Ecto neural progenitor cell (in vitro differentiated cells): ENCODE data around the gene COL11A1.
"Not testable (repeated sequence)": the region's sequence is repeated elsewhere in the genome, so short reads cannot be mapped to it uniquely, and the experiment has no call there.

Experiments used
- DNase-seq: peaks from one replicate; pipeline ENCODE4 v3.0.0-alpha.2; 2018; ENCODE audit warnings: low spot score

COL11A1 gene

DNA sequence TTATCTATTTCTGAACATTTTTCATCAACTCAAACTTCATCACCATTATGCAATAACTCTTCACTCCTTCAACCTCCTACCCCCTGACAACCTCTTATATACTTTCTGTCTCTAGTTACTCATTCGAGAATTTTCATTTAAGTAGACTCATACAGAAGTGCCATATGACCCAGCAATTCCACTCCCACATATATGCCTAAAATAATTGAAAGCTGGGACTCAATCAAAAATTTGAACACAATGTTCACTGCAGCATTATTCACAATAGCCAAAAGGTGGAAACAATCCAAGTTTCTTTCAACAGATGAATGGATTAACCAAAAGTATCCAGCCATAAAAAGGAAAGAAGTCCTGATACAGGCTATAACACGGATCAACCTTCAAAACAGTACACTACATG lies 24.1 kb downstream of the COL11A1 start:
- no peak for DNase-seq

- DNase-seq = no peak
These were observed 32.9 kb downstream of the COL11A1 start for GRCh38 chr1:103075316-103076000.

DNA sequence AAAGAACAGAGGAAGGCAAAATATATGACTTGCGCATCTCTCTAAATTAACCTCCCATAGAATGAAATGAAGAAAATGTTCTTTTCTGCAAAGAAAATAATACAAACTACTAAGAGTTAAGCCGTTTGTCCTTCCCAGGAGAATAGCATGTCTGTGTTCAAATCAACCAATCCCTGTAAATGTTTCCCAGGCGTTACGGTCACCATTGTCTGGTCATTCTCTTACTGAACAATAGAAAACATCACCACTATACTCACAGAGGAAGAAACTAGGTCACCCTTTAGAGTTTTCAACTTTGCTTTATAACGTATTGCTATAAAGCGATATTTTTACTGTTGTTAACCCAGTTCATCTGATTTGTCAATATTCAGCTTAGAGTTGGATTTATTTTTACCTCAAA lies 34.1 kb downstream of the COL11A1 start:
- DNase-seq = no peak

DNA sequence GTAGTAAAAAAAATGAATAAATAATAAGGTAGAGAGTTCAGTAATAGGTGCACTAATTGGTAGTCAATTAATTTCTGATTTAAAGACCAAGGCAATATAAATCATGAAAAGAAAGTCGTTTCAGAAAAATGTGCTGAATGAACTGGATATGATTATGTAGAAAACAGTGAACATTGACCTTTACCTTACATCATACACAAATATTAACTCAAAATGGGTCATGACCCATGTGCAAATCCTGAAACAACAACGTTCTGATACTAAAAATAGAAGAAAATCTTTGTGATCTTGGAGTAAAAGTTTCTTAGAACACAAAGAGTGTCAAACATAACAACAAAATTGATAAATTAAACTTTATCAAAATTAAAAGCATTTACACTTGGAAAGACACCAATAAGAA lies 39.1 kb downstream of the COL11A1 start:
- DNase-seq = no peak

DNA sequence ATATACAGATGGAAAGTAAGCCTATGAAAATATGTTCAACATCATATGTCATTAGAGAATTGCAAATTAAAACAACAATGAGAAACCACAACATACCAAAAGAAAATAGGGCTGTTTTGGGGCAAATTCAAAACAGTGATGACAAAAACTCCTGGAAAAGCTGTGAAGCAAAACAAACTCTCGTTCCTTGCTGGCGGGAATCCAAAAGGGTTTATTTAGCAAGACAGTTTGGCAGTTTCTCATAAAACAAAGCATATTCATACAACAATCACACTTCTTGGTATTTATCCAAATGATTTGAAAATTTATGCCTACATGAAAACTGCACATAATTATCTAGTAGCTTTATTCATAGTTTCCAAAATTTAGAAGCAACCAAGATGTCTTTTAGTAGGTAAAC lies 44.4 kb downstream of the COL11A1 start:
- DNase-seq = no peak

DNA sequence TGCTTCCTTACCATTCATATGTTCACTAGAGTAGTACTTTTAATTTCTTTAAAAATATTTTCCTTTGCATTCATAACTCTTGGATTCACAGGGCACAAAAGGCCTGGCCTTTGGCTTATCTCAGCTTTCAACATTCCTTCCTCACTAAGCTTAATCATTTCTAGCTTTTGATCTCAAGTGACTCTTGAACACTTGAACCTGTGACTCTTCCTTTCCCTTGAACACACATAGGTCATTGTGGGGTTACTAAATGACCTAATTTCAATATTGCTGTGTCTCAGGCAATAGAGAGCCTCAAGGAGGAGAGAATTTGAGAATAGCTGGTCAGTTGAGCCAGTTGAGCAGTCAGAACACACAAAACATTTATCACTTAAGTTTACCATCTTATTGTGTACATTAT lies 49.9 kb downstream of the COL11A1 start:
- no peak for DNase-seq

DNA sequence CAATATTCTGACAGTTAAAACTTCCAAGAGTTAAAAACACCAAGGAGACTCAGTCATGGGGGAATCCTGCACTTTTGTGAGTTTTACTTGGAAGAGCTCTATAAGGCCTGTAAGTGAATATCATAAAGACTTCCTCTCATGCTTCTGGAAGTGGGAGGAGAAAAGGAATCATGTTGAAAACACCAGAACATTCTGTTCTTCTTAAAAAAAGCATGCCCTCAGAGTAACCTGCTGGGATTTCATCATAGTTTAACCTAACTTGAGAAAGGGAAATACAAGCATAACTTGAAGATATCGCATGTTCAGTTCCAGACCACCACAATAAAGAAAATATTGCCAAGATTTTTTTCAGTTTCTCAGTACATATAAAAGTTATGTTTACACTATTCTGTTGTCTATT lies 51.9 kb downstream of the COL11A1 start:
- no peak for DNase-seq

GRCh38 chr1:103028110-103028509 lies 80.2 kb downstream of the COL11A1 start:
- not testable (repeated sequence) for DNase-seq

DNA sequence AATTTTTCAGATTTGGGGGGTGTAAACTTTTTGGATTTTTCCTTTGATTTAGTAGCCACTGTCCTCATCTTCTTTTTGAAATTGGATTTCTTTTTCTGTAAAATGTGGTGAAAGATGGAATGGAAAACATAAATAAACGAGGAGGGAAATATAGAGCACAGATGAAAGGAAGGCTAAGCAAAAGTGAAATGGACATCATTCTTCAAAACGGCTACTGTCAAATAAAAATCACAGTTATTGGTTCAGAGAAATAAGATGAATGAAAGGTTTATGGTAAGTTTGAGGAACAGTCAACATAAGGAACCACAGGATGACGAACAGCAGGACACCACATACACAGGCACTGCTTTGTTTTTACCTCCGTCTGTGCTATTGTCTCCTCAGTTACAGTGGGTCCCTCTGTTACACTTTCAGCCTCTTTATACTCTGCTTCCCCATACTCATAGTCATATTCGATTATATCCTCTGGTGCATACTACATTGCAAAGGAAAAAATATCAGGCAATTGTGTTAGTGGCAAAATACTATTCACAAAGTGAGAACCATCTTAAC lies 82.4 kb downstream of the COL11A1 start:
- DNase-seq = no peak

GRCh38 chr1:103024051-103024450 lies 84.3 kb downstream of the COL11A1 start:
- DNase-seq = no peak

- DNase-seq = no peak
These were observed 106.3 kb downstream of the COL11A1 start for GRCh38 chr1:103002005-103002404.

DNA sequence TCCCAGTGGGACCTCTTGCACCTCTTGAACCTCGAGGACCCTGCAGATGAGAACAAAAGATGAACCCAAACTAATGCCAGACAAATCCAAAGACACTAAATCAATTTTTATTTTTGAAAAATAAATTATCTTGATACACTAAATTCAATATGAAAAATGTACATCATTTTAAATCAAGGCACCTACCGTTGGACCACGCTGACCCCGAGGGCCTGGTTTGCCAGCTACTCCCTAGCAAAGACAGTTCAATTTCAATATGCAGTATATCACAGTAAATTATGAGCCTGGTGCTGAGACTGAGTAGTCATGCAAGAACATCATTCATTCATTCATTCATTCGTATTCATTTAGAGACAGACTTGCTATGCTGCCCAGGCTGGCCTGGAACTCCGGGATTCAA lies 129.4 kb downstream of the COL11A1 start:
- DNase-seq = no peak

GRCh38 chr1:102977292-102977691 lies 131.0 kb downstream of the COL11A1 start:
- no peak for DNase-seq

DNA sequence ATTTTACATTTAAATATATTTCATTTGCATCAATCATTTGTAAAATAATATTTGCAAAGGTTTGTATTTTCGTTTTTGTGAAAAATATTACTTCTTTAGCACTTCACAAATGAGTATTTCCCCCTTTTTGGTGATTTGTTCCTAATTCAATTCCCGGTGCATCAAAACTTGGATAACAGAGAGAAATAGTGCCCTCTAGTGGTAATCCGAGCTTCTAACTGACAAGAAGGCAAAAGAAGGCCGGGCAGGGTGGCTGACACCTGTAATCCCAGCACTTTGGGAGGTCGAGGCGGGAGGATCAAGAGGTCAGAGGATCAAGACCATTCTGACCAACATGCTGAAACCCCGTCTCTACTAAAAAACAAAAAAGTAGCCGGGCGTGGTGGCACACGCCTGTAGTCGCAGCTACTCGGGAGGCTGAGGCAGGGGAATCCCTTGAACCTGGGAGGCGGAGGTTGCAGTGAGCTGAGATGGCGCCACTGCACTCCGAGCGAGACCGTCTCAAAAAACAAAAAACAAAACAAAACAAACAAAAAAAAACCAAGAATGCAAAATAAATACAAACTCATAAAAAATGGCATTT lies 137.7 kb downstream of the COL11A1 start:
- no peak for DNase-seq

DNA sequence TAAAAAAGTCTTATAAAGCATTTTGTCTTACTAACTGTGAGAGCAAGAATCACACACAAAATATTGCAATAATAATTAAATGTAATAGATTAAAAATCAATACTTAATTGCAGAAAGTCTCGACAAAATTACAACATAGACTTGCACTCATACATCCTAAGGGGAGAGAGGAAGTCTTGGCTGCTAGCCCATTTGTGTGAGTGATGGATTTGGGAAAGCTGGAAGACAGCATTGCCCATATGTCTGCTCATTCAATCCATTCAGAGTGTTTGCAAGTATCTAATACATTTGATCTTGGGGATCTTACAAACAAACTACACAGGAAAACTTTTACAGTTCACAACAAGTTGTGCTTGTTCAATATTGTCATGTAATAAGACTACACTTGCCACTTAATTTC lies 140.5 kb downstream of the COL11A1 start:
- DNase-seq = no peak

- no peak for DNase-seq
These were observed 146.8 kb downstream of the COL11A1 start for GRCh38 chr1:102961549-102961948.

- DNase-seq = no peak
These were observed 153.7 kb downstream of the COL11A1 start for GRCh38 chr1:102954576-102954975.

- no peak for DNase-seq
These were observed 155.9 kb downstream of the COL11A1 start for GRCh38 chr1:102952400-102952799.

GRCh38 chr1:102942324-102942723 lies 166.0 kb downstream of the COL11A1 start:
- DNase-seq = no peak

GRCh38 chr1:102941366-102941947 lies 166.9 kb downstream of the COL11A1 start:
- no peak for DNase-seq

DNA sequence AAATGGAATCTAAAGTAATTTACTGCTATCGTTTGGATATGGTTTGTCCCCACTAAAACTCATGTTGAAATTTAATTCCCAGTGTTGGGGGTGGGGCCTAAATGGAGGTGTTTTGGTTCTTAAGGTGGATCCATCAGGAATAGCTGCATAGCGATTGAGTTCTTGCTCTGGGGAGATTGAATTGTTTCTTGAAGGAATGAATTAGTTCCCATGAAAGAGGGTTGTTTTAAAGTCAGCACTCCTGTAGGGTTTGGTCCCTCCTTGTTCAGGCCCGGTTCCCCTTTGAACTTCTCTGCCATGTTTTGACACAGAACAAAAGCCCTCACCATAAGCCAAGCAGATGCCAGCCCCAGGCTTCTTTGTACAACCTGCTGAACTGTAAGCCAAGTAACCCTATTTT lies 170.9 kb downstream of the COL11A1 start:
- DNase-seq = no peak

DNA sequence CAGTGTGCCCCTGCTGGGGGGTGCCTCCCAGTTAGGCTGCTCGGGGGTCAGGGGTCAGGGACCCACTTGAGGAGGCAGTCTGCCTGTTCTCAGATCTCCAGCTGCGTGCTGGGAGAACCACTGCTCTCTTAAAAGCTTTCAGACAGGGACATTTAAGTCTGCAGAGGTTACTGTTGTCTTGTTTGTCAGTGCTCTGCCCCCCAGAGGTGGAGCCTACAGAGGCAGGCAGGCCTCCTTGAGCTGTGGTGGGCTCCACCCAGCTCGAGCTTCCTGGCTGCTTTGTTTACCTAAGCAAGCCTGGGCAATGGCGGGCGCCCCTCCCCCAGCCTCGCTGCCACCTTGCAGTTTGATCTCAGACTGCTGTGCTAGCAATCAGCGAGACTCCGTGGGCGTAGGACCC lies 175.0 kb downstream of the COL11A1 start:
- DNase-seq = not testable (repeated sequence)

DNA sequence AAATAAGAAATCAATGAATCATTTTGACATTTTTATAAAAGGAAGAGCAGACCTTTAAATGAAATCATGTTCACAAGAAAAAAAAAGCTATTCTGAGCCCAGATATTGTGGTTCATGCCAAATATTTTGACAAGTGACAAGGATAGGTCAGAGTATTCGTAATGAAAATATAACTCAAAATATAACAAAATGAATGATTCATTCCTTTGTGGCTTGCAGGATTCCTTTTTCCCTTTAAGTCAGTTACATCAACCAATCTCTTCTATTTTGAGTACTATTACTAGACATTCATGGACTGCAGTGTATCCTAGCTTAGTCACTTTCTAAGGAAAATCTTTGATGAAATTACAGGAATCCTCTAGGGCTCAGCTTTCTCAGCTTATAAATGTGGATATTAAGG lies 188.7 kb downstream of the COL11A1 start:
- DNase-seq = no peak

GRCh38 chr1:102901996-102902395 lies 206.3 kb downstream of the COL11A1 start:
- DNase-seq = no peak
